ENCODE data around the gene SLC22A3.

Gene SLC22A3

DNA sequence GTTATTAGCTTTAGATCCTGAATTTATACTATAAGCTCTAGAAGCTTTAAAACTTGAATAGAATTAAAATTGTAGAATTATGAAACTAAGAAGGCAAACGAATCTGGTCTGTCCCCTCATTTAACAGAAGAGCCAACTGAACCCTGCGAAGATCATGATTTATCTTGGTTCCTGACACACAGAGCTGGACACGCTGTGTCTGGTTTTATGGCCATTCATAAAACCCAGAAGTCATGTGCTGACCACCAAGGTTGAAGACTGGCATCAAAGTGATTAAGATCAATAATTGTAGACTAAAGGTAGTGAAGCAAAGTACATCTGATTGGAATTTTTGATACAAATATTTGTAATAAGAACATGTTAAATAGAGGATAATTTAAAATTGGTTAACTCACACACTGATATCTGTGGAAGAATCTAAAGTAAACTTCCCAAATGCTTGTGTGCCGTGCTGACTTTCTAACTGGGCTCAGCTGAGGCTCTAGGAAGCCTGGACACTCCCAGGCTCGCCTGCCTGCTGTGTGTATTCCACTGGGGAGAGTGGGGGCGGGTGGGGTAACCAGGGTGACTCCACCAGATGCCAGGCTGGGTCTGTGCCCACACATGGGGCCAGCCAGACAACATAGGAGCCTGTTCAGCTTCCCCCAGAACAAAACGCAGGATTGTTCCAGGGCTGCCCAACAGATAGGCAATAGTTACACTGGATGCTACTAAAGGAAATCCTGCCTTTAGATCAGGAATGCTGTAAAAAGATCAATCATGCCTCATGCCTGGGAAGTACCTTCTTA lies 42.1 kb upstream of the SLC22A3 start:
- H3K4me3 ChIP-seq (replicated peaks in 1 of 2; ENCODE audit: low read depth in 2 of 2, low read length in 2 of 2), result no peak overlapping the region
- no peak for DNase-seq (ENCODE audit: low read depth in 2 of 2)
- TF ChIP-seq, protein P1, sequence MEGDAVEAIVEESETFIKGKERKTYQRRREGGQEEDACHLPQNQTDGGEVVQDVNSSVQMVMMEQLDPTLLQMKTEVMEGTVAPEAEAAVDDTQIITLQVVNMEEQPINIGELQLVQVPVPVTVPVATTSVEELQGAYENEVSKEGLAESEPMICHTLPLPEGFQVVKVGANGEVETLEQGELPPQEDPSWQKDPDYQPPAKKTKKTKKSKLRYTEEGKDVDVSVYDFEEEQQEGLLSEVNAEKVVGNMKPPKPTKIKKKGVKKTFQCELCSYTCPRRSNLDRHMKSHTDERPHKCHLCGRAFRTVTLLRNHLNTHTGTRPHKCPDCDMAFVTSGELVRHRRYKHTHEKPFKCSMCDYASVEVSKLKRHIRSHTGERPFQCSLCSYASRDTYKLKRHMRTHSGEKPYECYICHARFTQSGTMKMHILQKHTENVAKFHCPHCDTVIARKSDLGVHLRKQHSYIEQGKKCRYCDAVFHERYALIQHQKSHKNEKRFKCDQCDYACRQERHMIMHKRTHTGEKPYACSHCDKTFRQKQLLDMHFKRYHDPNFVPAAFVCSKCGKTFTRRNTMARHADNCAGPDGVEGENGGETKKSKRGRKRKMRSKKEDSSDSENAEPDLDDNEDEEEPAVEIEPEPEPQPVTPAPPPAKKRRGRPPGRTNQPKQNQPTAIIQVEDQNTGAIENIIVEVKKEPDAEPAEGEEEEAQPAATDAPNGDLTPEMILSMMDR (IDR thresholded peaks at IDR 0.05; ENCODE audit: low read depth, low read length), result no peak

DNA sequence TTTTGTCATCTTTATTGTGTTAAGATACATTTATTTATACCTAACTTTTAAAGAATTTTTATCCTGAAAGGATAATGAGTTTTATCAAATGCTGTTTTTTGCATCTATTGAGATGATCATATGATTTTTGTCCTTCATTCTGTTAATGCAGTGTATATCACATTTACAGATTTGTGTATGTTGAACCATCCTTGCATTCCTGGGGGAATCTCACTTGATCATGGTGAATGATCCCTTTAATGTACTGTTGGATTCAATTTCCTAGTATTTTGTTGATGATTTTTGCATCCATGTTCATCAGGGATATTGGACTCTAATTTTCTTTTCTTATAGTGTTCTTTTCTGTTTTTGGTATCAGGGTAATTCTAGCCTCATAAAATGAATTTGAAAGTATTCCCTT lies 38.5 kb upstream of the SLC22A3 start:
- H3K4me3 ChIP-seq (replicated peaks in 1 of 2; ENCODE audit: low read depth in 2 of 2, low read length in 2 of 2), result no peak overlapping the region
- TF ChIP-seq, protein P1 (IDR thresholded peaks at IDR 0.05; ENCODE audit: low read depth, low read length), result no peak
- no peak for DNase-seq (ENCODE audit: low read depth in 2 of 2)

GRCh38 chr6:160312900-160313299 lies 35.3 kb upstream of the SLC22A3 start:
- TF ChIP-seq, protein P1 (IDR thresholded peaks at IDR 0.05; ENCODE audit: low read depth, low read length), result no peak
- no peak overlapping the region for H3K4me3 ChIP-seq (replicated peaks in 1 of 2; ENCODE audit: low read depth in 2 of 2, low read length in 2 of 2)
- DNase-seq (ENCODE audit: low read depth in 2 of 2), result no peak

DNA sequence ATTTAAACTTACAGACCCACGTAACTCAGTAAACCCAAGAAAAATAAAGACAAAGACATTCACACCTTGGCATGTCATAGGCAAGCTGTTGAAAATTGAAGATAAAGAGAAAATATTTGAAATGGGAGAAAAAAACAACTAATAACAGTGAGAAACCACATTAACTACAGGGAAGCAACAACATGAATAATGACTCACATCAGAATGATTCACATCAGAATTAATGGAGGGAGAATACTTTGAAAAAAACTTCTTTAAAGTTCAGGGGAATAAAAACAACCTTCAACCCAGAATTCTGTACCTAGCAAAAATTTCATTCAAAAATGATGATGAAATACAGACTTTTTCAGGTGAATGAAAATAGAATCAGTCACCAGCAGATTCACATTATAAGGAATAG lies 32.9 kb upstream of the SLC22A3 start:
- H3K4me3 ChIP-seq (replicated peaks in 1 of 2; ENCODE audit: low read depth in 2 of 2, low read length in 2 of 2), result no peak overlapping the region
- peak in 1 of 2 donors; percentile 32 for DNase-seq (ENCODE audit: low read depth in 2 of 2)
- TF ChIP-seq, protein P1 (IDR thresholded peaks at IDR 0.05; ENCODE audit: low read depth, low read length), result no peak

GRCh38 chr6:160316261-160316660 lies 31.9 kb upstream of the SLC22A3 start:
- TF ChIP-seq, protein P1 (IDR thresholded peaks at IDR 0.05; ENCODE audit: low read depth, low read length), result no peak
- no peak for DNase-seq (ENCODE audit: low read depth in 2 of 2)
- H3K4me3 ChIP-seq (replicated peaks in 1 of 2; ENCODE audit: low read depth in 2 of 2, low read length in 2 of 2), result no peak overlapping the region

GRCh38 chr6:160319246-160319645 lies 28.9 kb upstream of the SLC22A3 start:
- H3K4me3 ChIP-seq (replicated peaks in 1 of 2; ENCODE audit: low read depth in 2 of 2, low read length in 2 of 2), result no peak overlapping the region
- TF ChIP-seq, protein P1 (IDR thresholded peaks at IDR 0.05; ENCODE audit: low read depth, low read length), result no peak
- no peak for DNase-seq (ENCODE audit: low read depth in 2 of 2)
